Umbilical cord (tissue), 2 donors: ENCODE data around the gene CDH13. TPM values are rescaled to one million over a fixed set of nuclear protein-coding genes. Genes with fewer than 3 reads are reported as not detected.
A peak's percentile ranks its signal among the peaks of the same experiment; 100 is the strongest.

Experiments
- DNase-seq: peaks from one replicate; pipeline ENCODE4 v3.0.0-alpha.2; 2015; ENCODE audit warnings: low spot score
- total RNA-seq: library from RNA; depleted of rRNA; stranded (reverse); fragments of >200 nt; gene quantifications from one replicate; pipeline ENCODE4 v1.2.3, GENCODE V29; 2014; ENCODE audit warnings: low replicate concordance; ENCODE audit not compliant: insufficient read depth

The CDH13 gene
- total RNA-seq, 1 donor from 2014 or later: 6.7 TPM

DNA sequence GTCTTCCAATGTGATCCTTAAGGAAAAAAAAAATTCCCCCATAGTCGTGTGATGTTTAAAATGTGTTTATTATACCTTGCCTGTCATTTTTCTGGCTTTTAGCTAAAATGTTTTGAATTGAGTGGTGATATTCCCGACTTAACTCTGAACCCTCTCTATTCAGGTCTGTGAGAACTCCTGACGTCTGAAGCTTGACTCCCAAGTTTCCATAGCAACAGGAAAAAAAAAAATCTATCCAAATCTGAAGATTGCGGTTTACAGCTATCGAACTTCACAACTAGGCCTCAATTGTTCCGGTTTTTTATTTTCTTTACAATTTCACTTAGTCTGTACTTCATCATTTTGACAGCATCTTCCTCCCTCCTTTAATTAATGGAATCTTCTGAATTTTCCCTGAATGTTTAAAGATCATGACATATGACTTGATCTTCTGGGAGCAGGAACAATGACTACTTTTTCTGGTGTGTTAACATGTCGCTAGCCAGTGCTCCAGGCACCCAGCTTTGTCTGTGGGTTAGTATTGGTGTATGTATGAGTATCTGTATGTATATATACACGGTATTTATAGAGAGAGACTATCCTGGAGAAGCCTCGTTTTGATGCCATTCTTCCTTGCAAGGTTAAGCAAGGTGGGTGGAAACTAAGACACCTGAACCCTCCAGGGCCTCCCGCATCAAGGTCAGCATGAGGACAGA lies 1168.2 kb downstream of the CDH13 start:
- DNase-seq: no peak

DNA sequence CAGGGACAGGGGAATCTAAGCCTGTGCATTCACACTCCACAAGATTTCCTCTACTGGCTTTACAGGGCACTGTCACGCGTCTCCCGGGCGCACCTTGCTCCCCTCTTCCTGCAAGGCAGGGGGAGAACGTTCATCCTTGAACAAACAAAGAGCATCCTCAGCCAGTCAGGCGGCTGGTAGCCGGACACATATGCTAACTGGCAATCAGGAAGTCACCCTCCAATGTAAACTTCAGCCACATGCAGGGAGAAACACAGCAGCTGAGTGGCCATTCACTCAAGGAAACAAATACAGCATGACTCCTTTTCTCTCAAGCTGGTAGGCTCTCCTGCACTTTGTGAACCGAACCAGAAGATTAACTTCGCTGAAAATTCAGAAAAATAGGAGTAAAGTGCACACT lies 1170.2 kb downstream of the CDH13 start:
- no peak for DNase-seq

GRCh38 chr16:83799336-83799735 lies 1172.6 kb downstream of the CDH13 start:
- DNase-seq: no peak

GRCh38 chr16:83802135-83802534 lies 1175.4 kb downstream of the CDH13 start:
- peak; percentile 34 for DNase-seq

DNA sequence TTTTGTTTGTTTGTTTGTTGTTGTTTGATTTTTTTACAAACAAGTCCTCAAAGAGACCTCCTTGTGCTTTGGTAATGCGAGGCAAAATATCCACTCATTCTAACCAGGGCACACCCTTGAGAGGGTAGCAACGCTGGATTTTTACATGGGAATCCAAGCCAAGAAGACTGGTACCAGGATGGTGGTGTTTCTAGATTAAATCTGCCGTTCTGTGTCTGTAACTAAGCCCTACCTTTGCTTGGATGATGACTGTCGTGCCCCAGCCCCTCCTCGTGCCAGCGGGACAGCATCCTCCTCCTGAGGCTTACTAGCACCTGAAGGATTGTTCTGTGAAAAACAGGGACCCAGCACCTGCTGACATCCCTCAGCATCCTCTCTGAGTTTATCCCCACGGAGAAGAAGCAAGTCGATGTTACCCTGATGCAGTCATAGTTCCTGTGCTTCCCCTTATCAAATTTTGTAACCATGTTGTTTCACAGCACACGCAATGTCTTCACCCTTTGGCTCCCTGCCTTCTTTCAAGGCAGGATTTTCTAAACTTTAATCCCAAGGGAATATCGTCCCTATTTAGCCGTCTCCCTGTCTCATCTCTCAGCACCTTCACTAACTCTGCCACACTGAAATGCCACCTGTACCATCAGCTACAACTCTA lies 1175.9 kb downstream of the CDH13 start:
- no peak for DNase-seq

- DNase-seq: no peak
Measured at GRCh38 chr16:83803811-83804210, 1177.0 kb downstream of the CDH13 start.

GRCh38 chr16:83804366-83804765 lies 1177.6 kb downstream of the CDH13 start:
- DNase-seq: no peak

GRCh38 chr16:83806036-83806435 lies 1179.3 kb downstream of the CDH13 start:
- no peak for DNase-seq

GRCh38 chr16:83806731-83807130 lies 1180.0 kb downstream of the CDH13 start:
- no peak for DNase-seq

DNA sequence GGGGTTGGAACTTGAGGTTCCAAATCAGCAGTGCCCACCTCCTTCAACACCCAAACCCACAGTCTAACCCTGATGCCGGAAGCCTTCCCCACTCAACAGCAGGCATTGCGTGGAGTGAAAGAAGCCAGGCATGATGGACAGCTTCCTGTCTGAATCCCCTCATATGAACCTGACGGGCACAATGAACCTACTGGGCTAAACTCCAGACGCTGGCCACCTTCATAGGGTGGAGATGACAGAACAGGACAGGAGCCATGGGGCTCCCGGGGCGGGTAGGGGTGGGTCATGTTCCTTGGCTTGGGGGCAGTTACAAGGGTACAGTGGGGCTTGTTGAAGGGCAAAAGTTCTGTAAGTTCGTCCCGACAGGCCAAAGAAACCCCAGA lies 1180.5 kb downstream of the CDH13 start:
- DNase-seq: no peak

DNA sequence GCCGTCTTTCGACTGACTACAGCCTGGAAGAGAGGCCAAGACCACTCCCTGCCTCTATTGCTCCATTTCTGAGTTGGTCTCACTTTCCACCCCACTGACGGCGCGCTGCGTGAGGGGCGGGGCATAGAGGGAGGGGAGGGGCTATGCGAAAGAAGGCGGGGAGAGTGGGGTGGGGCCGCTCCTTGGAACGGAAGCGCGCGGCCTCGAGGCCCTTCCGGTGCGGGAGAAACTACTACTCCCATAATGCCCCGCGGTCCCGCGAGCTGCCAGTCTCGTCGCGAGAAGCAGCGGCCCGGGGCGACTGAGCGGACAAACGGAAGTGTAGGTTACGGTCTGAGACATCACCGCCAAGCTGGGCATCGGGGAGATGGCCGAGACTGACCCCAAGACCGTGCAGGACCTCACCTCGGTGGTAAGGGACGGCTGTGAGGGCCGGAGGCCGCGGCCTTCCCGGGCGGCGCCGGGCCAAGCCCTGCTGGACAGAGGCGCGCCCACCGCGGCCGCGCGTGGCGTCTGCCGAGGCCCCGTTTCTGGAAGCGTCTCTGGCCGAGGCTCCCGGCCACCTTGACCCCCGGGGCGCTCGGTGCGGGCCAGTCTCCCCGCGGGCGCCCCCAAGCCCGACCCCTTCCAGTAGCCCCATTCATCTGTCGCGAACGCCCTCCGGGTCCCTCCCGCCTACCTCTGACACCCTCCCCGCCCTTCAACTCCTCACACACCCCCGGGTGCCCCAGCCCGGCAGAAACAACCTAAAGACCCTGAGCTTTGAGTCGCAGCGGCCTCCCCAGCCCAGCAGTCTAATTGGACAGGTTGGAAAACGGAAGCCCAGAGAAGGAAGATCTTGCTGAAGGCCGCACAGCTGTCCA lies 1181.2 kb downstream of the CDH13 start, which contains the start of gene HSBP1:
Gene HSBP1 (plus strand): TSS at position 269 of the 863 bp plus-strand sequence. CDS start 99 bp downstream, at position 368.
- peak; percentile 93 for DNase-seq

- no peak for DNase-seq
Measured at GRCh38 chr16:83808573-83809014, 1181.8 kb downstream of the CDH13 start.

DNA sequence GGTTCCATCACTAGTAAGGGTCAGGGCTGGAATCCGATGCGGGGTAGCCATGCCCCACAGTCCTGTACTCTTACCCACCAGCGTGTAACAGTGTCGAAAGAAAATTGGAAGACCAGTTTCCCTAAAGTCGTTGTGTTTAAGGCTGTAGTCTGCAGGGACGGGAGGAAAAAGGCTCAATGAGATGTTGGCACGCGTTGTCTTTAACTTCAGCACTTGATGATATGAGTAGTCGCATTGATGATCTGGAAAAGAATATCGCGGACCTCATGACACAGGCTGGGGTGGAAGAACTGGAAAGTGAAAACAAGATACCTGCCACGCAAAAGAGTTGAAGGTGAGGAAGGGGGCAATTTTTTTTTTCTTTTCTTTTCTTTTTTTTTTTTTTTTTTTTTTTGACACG lies 1182.3 kb downstream of the CDH13 start:
- no peak for DNase-seq

DNA sequence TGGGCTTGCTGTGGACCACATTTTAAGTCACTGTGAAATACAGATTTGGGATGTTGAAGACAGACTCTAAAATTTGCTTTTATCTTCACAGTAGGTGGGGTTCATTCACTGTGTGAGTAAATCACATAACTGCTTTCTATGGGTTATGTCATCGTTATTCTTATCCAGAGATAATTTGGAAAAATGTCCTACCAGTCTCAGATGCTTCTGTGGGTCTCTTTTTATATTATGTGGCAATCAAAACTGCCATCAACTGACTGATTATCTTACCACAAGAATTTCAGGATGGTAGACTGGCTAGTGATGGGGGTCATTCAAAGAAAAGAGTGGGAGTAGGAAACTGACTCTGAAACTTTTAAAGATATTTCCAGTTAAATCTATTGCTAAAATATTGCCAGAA lies 1184.1 kb downstream of the CDH13 start:
- DNase-seq: no peak

- DNase-seq: no peak
Measured at GRCh38 chr16:83813823-83814658, 1187.3 kb downstream of the CDH13 start.

DNA sequence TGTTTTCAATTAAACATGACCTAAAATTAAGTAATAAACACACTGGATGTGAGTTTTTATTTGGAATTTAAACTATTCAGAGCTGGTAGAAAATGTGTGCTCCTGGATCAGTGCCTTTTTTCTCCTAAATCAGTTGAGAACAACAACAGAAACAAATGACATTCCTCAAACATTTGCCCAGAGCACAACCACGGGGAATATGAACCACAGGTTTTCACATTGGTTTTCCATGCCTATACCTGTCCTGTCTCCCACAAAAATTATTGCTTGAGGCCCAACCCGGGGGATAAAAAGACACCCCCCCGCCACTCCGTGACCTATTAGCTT lies 1187.9 kb downstream of the CDH13 start:
- DNase-seq: no peak

- no peak for DNase-seq
Measured at GRCh38 chr16:83817022-83817421, 1190.3 kb downstream of the CDH13 start.

DNA sequence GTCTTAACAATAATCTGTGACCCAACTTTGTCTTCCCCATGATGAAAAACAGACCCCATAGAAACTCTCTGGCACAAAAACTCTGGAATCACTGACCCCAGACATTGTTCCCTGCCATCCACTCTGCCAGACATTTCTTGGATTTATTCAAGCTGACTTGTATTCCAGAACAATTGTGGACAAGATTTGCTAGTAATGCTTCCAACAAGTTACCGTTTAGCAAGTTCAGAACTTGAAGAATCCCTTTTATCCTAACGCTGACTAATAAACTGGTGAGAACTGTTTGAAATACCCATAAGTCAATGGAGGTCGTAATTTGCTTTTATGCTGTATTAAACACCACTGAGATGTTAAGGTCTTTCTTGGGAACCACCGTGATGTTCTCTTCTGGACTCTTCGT lies 1191.5 kb downstream of the CDH13 start:
- DNase-seq: no peak

GRCh38 chr16:83819361-83819760 lies 1192.6 kb downstream of the CDH13 start:
- DNase-seq: no peak

DNA sequence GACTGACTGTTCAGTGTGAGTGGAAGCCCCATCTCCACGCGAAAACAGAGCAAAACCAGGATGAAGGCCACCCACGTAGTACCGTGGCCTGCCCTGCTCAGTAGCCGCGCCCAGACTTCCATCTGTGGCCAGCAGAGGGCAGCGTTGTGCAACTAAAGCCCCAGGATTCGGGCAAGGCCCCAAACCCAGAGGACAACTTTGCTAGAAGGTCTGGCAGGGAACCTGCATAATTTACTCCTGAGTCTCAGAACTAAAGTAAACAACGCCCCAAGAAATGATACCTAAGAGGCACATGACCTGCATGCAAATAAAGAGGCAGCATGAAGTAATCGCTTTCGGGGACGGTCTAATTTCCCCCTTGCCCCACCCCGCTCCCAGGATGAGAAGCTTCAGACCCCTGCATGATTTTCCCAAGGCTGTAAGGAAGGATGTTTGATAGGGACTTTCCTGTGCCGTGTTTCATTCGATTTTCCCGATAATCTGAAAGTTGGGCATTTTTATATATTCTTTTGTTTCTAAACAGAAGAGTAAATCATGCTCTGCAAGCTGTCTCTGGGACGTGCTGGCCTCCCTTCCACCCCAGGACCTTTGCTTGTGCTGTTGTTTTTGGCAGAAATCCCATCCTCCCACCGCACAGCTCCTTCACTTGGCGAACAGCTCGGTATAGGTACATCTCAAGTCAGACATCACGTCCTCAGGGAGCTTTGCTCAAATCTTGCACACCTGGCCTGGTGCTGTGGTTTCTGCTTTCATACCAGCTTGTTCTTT lies 1199.6 kb downstream of the CDH13 start:
- peak; percentile 70 for DNase-seq
